GM23338 (cell line): ENCODE measurements around the gene SLC22A4. TPM values are rescaled to one million over a fixed set of nuclear protein-coding genes. Genes with fewer than 3 reads are reported as not detected.

Experiments
- ATAC-seq: fragments of 200-7000 bp; cut with Tn5 transposase; 3 replicates; pipeline ENCODE4 v1.9.1; 2020
- DNase-seq: peaks from one replicate; pipeline ENCODE4 v3.0.0-alpha.2; 2015; ENCODE audit warnings: low spot score
- H2AFZ ChIP-seq: fragments of 200-600 bp; sonication (generic); 2 replicates; pipeline ENCODE4 v1.8.0; 2016; ENCODE audit warnings: antibody characterized with exemption, mild to moderate bottlenecking, moderate library complexity
- H3F3A ChIP-seq: fragments of 200-600 bp; sonication (generic); replicated peaks from 2 replicates; pipeline ENCODE4 v1.8.0; 2017; ENCODE audit warnings: antibody characterized with exemption, mixed run types, low read depth
- H3K27ac ChIP-seq: fragments of 200-600 bp; sonication (generic); 2 replicates; pipeline ENCODE4 v1.6.1; 2016; ENCODE audit warnings: low read depth
- H3K27me3 ChIP-seq: fragments of 200-600 bp; sonication (generic); 2 replicates; pipeline ENCODE4 v1.8.0; 2016; ENCODE audit warnings: mild to moderate bottlenecking, mixed run types, moderate library complexity; ENCODE audit not compliant: insufficient read depth
- H3K36me3 ChIP-seq: fragments of 200-600 bp; sonication (generic); 2 replicates; pipeline ENCODE4 v1.8.0; 2016; ENCODE audit warnings: mild to moderate bottlenecking; ENCODE audit not compliant: insufficient read depth
- H3K4me1 ChIP-seq: fragments of 200-600 bp; sonication (generic); 2 replicates; pipeline ENCODE4 v1.8.0; 2016; ENCODE audit warnings: mild to moderate bottlenecking, moderate library complexity; ENCODE audit not compliant: insufficient read depth
- H3K4me2 ChIP-seq: fragments of 200-600 bp; sonication (generic); 2 replicates; pipeline ENCODE4 v1.7.1; 2017; ENCODE audit warnings: mixed run types
- H3K4me3 ChIP-seq: fragments of 200-600 bp; sonication (generic); 2 replicates; pipeline ENCODE4 v1.6.1; 2016; ENCODE audit warnings: mixed run types
- H3K79me2 ChIP-seq: fragments of 200-600 bp; sonication (generic); replicated peaks from 2 replicates; pipeline ENCODE4 v1.8.0; 2017; ENCODE audit warnings: mild to moderate bottlenecking; ENCODE audit not compliant: insufficient read depth
- H3K9me2 ChIP-seq: fragments of 200-600 bp; sonication (generic); 2 replicates; pipeline ENCODE4 v1.8.0; 2017; ENCODE audit not compliant: insufficient read depth
- H4K20me1 ChIP-seq: fragments of 200-600 bp; sonication (generic); replicated peaks from 2 replicates; pipeline ENCODE4 v1.8.0; 2017; ENCODE audit warnings: mild to moderate bottlenecking; ENCODE audit not compliant: insufficient read depth
- H3K27ac Mint-ChIP-seq: 2 replicates; pipeline ENCODE4 v1.8.0; 2020; ENCODE audit warnings: inconsistent platforms, mild to moderate bottlenecking, moderate library complexity, mixed read lengths
- H3K27me3 Mint-ChIP-seq: 3 replicates; pipeline ENCODE4 v1.8.0; 2022; ENCODE audit warnings: low read depth, mild to moderate bottlenecking, moderate library complexity, mixed read lengths, inconsistent platforms; ENCODE audit not compliant: insufficient read depth, poor library complexity
- H3K36me3 Mint-ChIP-seq: 3 replicates; pipeline ENCODE4 v1.8.0; 2021; ENCODE audit warnings: low read depth, mild to moderate bottlenecking, inconsistent platforms, moderate library complexity, mixed read lengths
- H3K4me1 Mint-ChIP-seq: 3 replicates; pipeline ENCODE4 v1.8.0; 2020; ENCODE audit warnings: mild to moderate bottlenecking, inconsistent platforms, mixed read lengths
- H3K4me3 Mint-ChIP-seq: 3 replicates; pipeline ENCODE4 v1.8.0; 2021; ENCODE audit warnings: moderate library complexity, mild to moderate bottlenecking, inconsistent platforms, mixed read lengths
- H3K9me3 Mint-ChIP-seq: 3 replicates; pipeline ENCODE4 v1.8.0; 2020; ENCODE audit warnings: moderate library complexity, mild to moderate bottlenecking, inconsistent platforms, mixed read lengths
- EZH2 ChIP-seq: fragments of 200-600 bp; sonication (generic); IDR thresholded peaks from one replicate; pipeline ENCODE4 v1.8.0; 2017; ENCODE audit warnings: antibody characterized with exemption, mild to moderate bottlenecking, low read depth; ENCODE audit not compliant: unreplicated experiment
- EZH2phosphoT487 ChIP-seq: fragments of 200-600 bp; sonication (generic); IDR thresholded peaks from one replicate; pipeline ENCODE4 v1.8.1; 2018; ENCODE audit warnings: antibody characterized with exemption; ENCODE audit not compliant: unreplicated experiment
- JUNB ChIP-seq: IDR thresholded peaks from one replicate; pipeline ENCODE4 v1.6.1; 2016; ENCODE audit warnings: antibody characterized with exemption; ENCODE audit not compliant: unreplicated experiment
- NANOG ChIP-seq: IDR thresholded peaks from 2 replicates; pipeline ENCODE4 v1.6.1; 2016; ENCODE audit warnings: antibody characterized with exemption, borderline replicate concordance
- STAT1 ChIP-seq: IDR thresholded peaks from one replicate; pipeline ENCODE4 v1.6.1; 2016; ENCODE audit warnings: antibody characterized with exemption; ENCODE audit not compliant: unreplicated experiment
- ZNF114 ChIP-seq: fragments of 250-450 bp; sonication (Bioruptor Pico); IDR thresholded peaks from 2 replicates; pipeline ENCODE4 v1.5.0; 2020; ENCODE audit warnings: mild to moderate bottlenecking, moderate library complexity
- ZNF331 ChIP-seq: fragments of 250-450 bp; sonication (Bioruptor Pico); IDR thresholded peaks from 2 replicates; pipeline ENCODE4 v1.5.0; 2020; ENCODE audit warnings: low read depth, mild to moderate bottlenecking, moderate library complexity
- polyA plus RNA-seq: library from polyadenylated mRNA; unstranded; fragments of >200 nt; fragmentation: Nextera tagmentation; extraction: Ambion mirVana; gene quantifications from 2 replicates; pipeline ENCODE4 v1.2.1, GENCODE V29; 2016
- total RNA-seq: library from RNA; depleted of rRNA; stranded (reverse); fragments of >200 nt; shearing (Covaris generic); gene quantifications from 2 replicates; pipeline ENCODE4 v1.2.3, GENCODE V29; 2014
- TF ChIP-seq, protein P1 (sequence below): fragments of 250-450 bp; sonication (Bioruptor Pico); IDR thresholded peaks from 2 replicates; pipeline ENCODE4 v1.5.0; 2020; ENCODE audit warnings: mild to moderate bottlenecking, moderate library complexity

The SLC22A4 gene
- total and polyA plus RNA-seq, 2 experiments from 2014 or later, result 0.28 to 0.40 TPM

DNA sequence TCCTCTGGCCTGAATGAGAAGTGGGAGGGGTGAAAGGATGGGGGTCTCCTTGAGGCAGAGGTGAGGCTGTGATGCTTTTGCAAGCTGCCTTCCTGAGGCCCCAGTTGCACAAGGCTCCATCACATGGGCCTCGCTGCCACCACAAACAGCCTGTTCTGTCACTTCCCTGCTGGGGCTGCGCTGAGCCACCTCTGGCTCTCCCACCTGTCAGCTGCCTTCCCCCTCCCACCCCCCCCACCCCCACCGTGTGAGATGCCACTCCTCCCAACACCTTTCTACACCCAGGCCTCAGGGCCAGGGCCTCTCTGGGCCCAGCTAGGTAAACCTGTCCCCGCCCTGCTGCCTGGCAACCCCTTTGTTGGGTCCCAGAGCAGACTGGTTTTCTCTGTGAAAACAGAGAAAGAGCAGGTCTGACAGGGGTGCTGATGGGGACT is 41.2 kb upstream of the SLC22A4 start:
- no peak overlapping the region for H2AFZ ChIP-seq
- no peak for DNase-seq

More for the DNA sequence above, 41.2 kb upstream of the SLC22A4 start:
- Histone ChIP-seq H3K36me3 (no peaks in the 10 kb centered on the region), H3K4me1 (peaks cover 12% of the 10 kb centered on the region), H3K27me3 (peaks cover 8% of the 10 kb centered on the region; the same call in 1 of the 2 replicates), H3K79me2 (no peaks in the 10 kb centered on the region), H3K27ac (no peak overlapping the region), H3K9me2 (no peaks in the 10 kb centered on the region), H3F3A (0 out of 2 replicates have a peak, but pooled peaks cover under 1% of the 10 kb centered on the region), H3K4me3 (no peak overlapping the region), H3K4me2 (no peak overlapping the region), H4K20me1 (no peaks in the 10 kb centered on the region)
- Mint-ChIP-seq H3K4me3 (no peak overlapping the region), H3K4me1 (peaks cover 11% of the 10 kb centered on the region), H3K27me3 (peaks cover 9% of the 10 kb centered on the region), H3K27ac (no peak overlapping the region), H3K9me3 (no peaks in the 10 kb centered on the region), H3K36me3 (no peaks in the 10 kb centered on the region)
- no peak for ATAC-seq
- TF ChIP-seq, protein P1, sequence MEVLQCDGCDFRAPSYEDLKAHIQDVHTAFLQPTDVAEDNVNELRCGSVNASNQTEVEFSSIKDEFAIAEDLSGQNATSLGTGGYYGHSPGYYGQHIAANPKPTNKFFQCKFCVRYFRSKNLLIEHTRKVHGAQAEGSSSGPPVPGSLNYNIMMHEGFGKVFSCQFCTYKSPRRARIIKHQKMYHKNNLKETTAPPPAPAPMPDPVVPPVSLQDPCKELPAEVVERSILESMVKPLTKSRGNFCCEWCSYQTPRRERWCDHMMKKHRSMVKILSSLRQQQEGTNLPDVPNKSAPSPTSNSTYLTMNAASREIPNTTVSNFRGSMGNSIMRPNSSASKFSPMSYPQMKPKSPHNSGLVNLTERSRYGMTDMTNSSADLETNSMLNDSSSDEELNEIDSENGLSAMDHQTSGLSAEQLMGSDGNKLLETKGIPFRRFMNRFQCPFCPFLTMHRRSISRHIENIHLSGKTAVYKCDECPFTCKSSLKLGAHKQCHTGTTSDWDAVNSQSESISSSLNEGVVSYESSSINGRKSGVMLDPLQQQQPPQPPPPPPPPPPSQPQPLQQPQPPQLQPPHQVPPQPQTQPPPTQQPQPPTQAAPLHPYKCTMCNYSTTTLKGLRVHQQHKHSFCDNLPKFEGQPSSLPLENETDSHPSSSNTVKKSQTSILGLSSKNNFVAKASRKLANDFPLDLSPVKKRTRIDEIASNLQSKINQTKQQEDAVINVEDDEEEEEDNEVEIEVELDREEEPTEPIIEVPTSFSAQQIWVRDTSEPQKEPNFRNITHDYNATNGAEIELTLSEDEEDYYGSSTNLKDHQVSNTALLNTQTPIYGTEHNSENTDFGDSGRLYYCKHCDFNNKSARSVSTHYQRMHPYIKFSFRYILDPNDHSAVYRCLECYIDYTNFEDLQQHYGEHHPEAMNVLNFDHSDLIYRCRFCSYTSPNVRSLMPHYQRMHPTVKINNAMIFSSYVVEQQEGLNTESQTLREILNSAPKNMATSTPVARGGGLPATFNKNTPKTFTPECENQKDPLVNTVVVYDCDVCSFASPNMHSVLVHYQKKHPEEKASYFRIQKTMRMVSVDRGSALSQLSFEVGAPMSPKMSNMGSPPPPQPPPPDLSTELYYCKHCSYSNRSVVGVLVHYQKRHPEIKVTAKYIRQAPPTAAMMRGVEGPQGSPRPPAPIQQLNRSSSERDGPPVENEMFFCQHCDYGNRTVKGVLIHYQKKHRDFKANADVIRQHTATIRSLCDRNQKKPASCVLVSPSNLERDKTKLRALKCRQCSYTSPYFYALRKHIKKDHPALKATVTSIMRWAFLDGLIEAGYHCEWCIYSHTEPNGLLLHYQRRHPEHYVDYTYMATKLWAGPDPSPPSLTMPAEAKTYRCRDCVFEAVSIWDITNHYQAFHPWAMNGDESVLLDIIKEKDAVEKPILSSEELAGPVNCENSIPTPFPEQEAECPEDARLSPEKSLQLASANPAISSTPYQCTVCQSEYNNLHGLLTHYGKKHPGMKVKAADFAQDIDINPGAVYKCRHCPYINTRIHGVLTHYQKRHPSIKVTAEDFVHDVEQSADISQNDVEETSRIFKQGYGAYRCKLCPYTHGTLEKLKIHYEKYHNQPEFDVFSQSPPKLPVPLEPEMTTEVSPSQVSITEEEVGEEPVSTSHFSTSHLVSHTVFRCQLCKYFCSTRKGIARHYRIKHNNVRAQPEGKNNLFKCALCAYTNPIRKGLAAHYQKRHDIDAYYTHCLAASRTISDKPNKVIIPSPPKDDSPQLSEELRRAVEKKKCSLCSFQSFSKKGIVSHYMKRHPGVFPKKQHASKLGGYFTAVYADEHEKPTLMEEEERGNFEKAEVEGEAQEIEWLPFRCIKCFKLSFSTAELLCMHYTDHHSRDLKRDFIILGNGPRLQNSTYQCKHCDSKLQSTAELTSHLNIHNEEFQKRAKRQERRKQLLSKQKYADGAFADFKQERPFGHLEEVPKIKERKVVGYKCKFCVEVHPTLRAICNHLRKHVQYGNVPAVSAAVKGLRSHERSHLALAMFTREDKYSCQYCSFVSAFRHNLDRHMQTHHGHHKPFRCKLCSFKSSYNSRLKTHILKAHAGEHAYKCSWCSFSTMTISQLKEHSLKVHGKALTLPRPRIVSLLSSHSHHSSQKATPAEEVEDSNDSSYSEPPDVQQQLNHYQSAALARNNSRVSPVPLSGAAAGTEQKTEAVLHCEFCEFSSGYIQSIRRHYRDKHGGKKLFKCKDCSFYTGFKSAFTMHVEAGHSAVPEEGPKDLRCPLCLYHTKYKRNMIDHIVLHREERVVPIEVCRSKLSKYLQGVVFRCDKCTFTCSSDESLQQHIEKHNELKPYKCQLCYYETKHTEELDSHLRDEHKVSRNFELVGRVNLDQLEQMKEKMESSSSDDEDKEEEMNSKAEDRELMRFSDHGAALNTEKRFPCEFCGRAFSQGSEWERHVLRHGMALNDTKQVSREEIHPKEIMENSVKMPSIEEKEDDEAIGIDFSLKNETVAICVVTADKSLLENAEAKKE (CRISPR knock-in tag), result no peak
- TF ChIP-seq ZNF114 (CRISPR knock-in tag) (no peak), STAT1 (no peak), EZH2phosphoT487 (no peak), NANOG (no peak), ZNF331 (CRISPR knock-in tag) (no peak), JUNB (no peak), EZH2 (no peak)
